Mesendoderm (in vitro differentiated cells): ENCODE data around the gene FAHD1. TPM values are rescaled to one million over a fixed set of nuclear protein-coding genes. Genes with fewer than 3 reads are reported as not detected.

Experiments
- DNase-seq: peaks from one replicate; pipeline ENCODE4 v3.0.0; 2013
- H2AK5ac ChIP-seq: 2 replicates; pipeline ENCODE4 v1.6.1; 2013; ENCODE audit warnings: low read length, inconsistent platforms
- H2BK120ac ChIP-seq: 2 replicates; pipeline ENCODE4 v1.6.1; 2013; ENCODE audit warnings: low read depth, mild to moderate bottlenecking, low read length, moderate library complexity, mixed read lengths
- H2BK15ac ChIP-seq: replicated peaks from 2 replicates; pipeline ENCODE4 v1.6.1; 2013; ENCODE audit warnings: low read depth, mild to moderate bottlenecking, moderate library complexity
- H2BK5ac ChIP-seq: 2 replicates; pipeline ENCODE4 v1.6.1; 2013; ENCODE audit warnings: low read length, inconsistent platforms
- H3K18ac ChIP-seq: 2 replicates; pipeline ENCODE4 v1.6.1; 2013; ENCODE audit warnings: mild to moderate bottlenecking, low read length, mixed read lengths
- H3K23ac ChIP-seq: one replicate; pipeline ENCODE4 v1.6.1; 2013; ENCODE audit warnings: low read length
- H3K27ac ChIP-seq: 2 replicates; pipeline ENCODE4 v1.5.1; 2013; ENCODE audit warnings: low read depth, mild to moderate bottlenecking, inconsistent platforms, low read length, moderate library complexity
- H3K27me3 ChIP-seq: 2 replicates; pipeline ENCODE4 v1.6.1; 2013; ENCODE audit warnings: low read length, control low read depth, mild to moderate bottlenecking, inconsistent platforms; ENCODE audit not compliant: insufficient read depth, poor library complexity
- H3K36me3 ChIP-seq: 2 replicates; pipeline ENCODE4 v1.6.1; 2013; ENCODE audit warnings: low read length, inconsistent platforms; ENCODE audit not compliant: control insufficient read depth, insufficient read depth
- H3K4ac ChIP-seq: one replicate; pipeline ENCODE4 v1.6.1; 2013; ENCODE audit warnings: low read depth, mild to moderate bottlenecking, low read length, moderate library complexity
- H3K4me1 ChIP-seq: 2 replicates; pipeline ENCODE4 v1.6.1; 2013; ENCODE audit warnings: low read depth, low read length, inconsistent platforms; ENCODE audit not compliant: control insufficient read depth
- H3K4me2 ChIP-seq: 2 replicates; pipeline ENCODE4 v1.6.1; 2013; ENCODE audit warnings: low read length
- H3K4me3 ChIP-seq: 2 replicates; pipeline ENCODE4 v1.5.1; 2013; ENCODE audit warnings: mild to moderate bottlenecking, low read length
- H3K56ac ChIP-seq: one replicate; pipeline ENCODE4 v1.6.1; 2013; ENCODE audit warnings: low read length
- H3K79me1 ChIP-seq: 2 replicates; pipeline ENCODE4 v1.6.1; 2013; ENCODE audit warnings: low read length, inconsistent platforms
- H3K79me2 ChIP-seq: 2 replicates; pipeline ENCODE4 v1.6.1; 2013; ENCODE audit warnings: mild to moderate bottlenecking, low read length; ENCODE audit not compliant: control insufficient read depth, insufficient read depth
- H3K9ac ChIP-seq: 2 replicates; pipeline ENCODE4 v1.6.1; 2013; ENCODE audit warnings: low read length, inconsistent platforms
- H4K5ac ChIP-seq: one replicate; pipeline ENCODE4 v1.6.1; 2013; ENCODE audit warnings: low read length
- H4K8ac ChIP-seq: one replicate; pipeline ENCODE4 v1.6.1; 2013; ENCODE audit warnings: low read depth, mild to moderate bottlenecking, control low read depth, low read length, moderate library complexity
- WGBS: extraction: QIAGEN DNeasy Blood & Tissue Kit; methylation state at CpG from one replicate; pipeline ENCODE4 v1.1.7; 2013; ENCODE audit warnings: low lambda C conversion rate, missing lambda C conversion rate; ENCODE audit not compliant: insufficient coverage; ENCODE audit errors: extremely low coverage; 5-methylcytosine and 5-hydroxymethylcytosine counted together
- polyA plus RNA-seq, 2 experiments: library from polyadenylated mRNA; stranded (reverse); fragments of 200-250 nt; gene quantifications; one replicate each; pipeline ENCODE4 v1.2.3, GENCODE V29; 2013

Gene FAHD1
- 19.2 TPM for polyA plus RNA-seq (2013, experiment 1 of 2)
- polyA plus RNA-seq (2013, experiment 2 of 2) = 20.0 TPM

- H2BK15ac ChIP-seq = no peak within 1 kb of the TSS
- H3K4me3 ChIP-seq = peak within 1 kb of the TSS; percentile 88
- peak within 1 kb of the TSS; percentile 85 for H3K9ac ChIP-seq
- no peak within 1 kb of the TSS for H3K27ac ChIP-seq
- H3K23ac ChIP-seq = no peak within 1 kb of the TSS
- no peak within 1 kb of the TSS for H2AK5ac ChIP-seq
- H3K79me2 ChIP-seq = peaks cover 2% of the 10 kb centered on the region
- peak within 1 kb of the TSS; percentile 49 for H3K4ac ChIP-seq
- no peak within 1 kb of the TSS for H4K5ac ChIP-seq
- H3K56ac ChIP-seq = peak within 1 kb of the TSS; percentile 98
- H2BK5ac ChIP-seq = no peak within 1 kb of the TSS
- no peaks in the 10 kb centered on the region for H3K27me3 ChIP-seq
- no peaks in the 10 kb centered on the region for H3K4me1 ChIP-seq
- H3K18ac ChIP-seq = peak within 1 kb of the TSS; percentile 69
- H3K79me1 ChIP-seq = peaks cover 9% of the 10 kb centered on the region
- H3K36me3 ChIP-seq = no peaks in the 10 kb centered on the region
- no peak within 1 kb of the TSS for H2BK120ac ChIP-seq
- peak; percentile 95 for DNase-seq
- no CpG with 5 or more reads among the region's 104 CpGs for WGBS
- no peak within 1 kb of the TSS for H4K8ac ChIP-seq
- H3K4me2 ChIP-seq = peak within 1 kb of the TSS; percentile 79
These were observed at the start of gene FAHD1, which contains the start of gene HAGH for GRCh38 chr16:1826691-1827573. FAHD1 (plus strand) TSS chr16:1827206; CDS start chr16:1827239, 33 bp downstream. HAGH (minus strand) TSS chr16:1826825; CDS start chr16:1826787, 38 bp downstream.

- Histone ChIP-seq H2BK15ac (no peak overlapping the region), H3K56ac (no peak overlapping the region), H3K23ac (no peak overlapping the region), H3K4me2 (no peak overlapping the region), H2BK5ac (no peak overlapping the region), H3K9ac (no peak overlapping the region), H3K27ac (no peak overlapping the region), H3K18ac (no peak overlapping the region), H2BK120ac (no peak overlapping the region), H4K5ac (no peak overlapping the region), H3K4me1 (no peaks in the 10 kb centered on the region), H3K4ac (no peak overlapping the region), H3K27me3 (no peaks in the 10 kb centered on the region), H3K4me3 (no peak overlapping the region), H3K36me3 (no peaks in the 10 kb centered on the region), H2AK5ac (no peak overlapping the region), H3K79me2 (peaks cover 3% of the 10 kb centered on the region), H4K8ac (no peak overlapping the region), H3K79me1 (peaks cover 6% of the 10 kb centered on the region)
- DNase-seq = no peak
- no CpG with 5 or more reads among the region's 36 CpGs for WGBS
These were observed 49.4 kb upstream of the FAHD1 start for GRCh38 chr16:1777375-1778199.

GRCh38 chr16:1778200-1779179 is 48.5 kb upstream of the FAHD1 start:
- H3K4me3 ChIP-seq = no peak overlapping the region
- H3K36me3 ChIP-seq = no peaks in the 10 kb centered on the region
- WGBS = no CpG with 5 or more reads among the region's 34 CpGs
- no peak overlapping the region for H3K4me2 ChIP-seq
- H3K79me2 ChIP-seq = peaks cover 2% of the 10 kb centered on the region
- H3K9ac ChIP-seq = no peak overlapping the region
- H2BK15ac ChIP-seq = no peak overlapping the region
- H2BK5ac ChIP-seq = no peak overlapping the region
- no peaks in the 10 kb centered on the region for H3K27me3 ChIP-seq
- no peak overlapping the region for H4K8ac ChIP-seq
- no peak overlapping the region for H3K27ac ChIP-seq
- no peak for DNase-seq
- H3K4me1 ChIP-seq = no peaks in the 10 kb centered on the region
- H3K56ac ChIP-seq = no peak overlapping the region
- no peak overlapping the region for H3K18ac ChIP-seq
- H3K4ac ChIP-seq = no peak overlapping the region
- H2BK120ac ChIP-seq = no peak overlapping the region
- no peak overlapping the region for H2AK5ac ChIP-seq
- no peak overlapping the region for H4K5ac ChIP-seq
- no peak overlapping the region for H3K23ac ChIP-seq
- peaks cover 8% of the 10 kb centered on the region for H3K79me1 ChIP-seq

- H2BK15ac ChIP-seq = no peak overlapping the region
- no peak overlapping the region for H2BK120ac ChIP-seq
- peaks cover 5% of the 10 kb centered on the region for H3K79me1 ChIP-seq
- no peak overlapping the region for H3K4ac ChIP-seq
- no CpG with 5 or more reads among the region's 8 CpGs for WGBS
- H3K4me3 ChIP-seq = no peak overlapping the region
- no peak overlapping the region for H3K27ac ChIP-seq
- no peaks in the 10 kb centered on the region for H3K4me1 ChIP-seq
- no peak overlapping the region for H3K18ac ChIP-seq
- H3K23ac ChIP-seq = no peak overlapping the region
- no peak overlapping the region for H4K5ac ChIP-seq
- no peaks in the 10 kb centered on the region for H3K36me3 ChIP-seq
- no peak overlapping the region for H3K9ac ChIP-seq
- no peak overlapping the region for H2BK5ac ChIP-seq
- no peak overlapping the region for H2AK5ac ChIP-seq
- no peaks in the 10 kb centered on the region for H3K27me3 ChIP-seq
- no peak overlapping the region for H3K56ac ChIP-seq
- DNase-seq = no peak
- no peak overlapping the region for H3K4me2 ChIP-seq
- H4K8ac ChIP-seq = no peak overlapping the region
- H3K79me2 ChIP-seq = peaks cover 8% of the 10 kb centered on the region
These were observed 47.7 kb upstream of the FAHD1 start for GRCh38 chr16:1779234-1779701.
